SK-MEL-5 (cell line): ENCODE measurements around the gene MGLL. TPM values are rescaled to one million over a fixed set of nuclear protein-coding genes. Genes with fewer than 3 reads are reported as not detected.

Source experiments
- DNase-seq: peaks from one replicate; pipeline ENCODE4 v3.0.0-alpha.2; 2016; ENCODE audit warnings: low read depth, low spot score
- in situ Hi-C: cut with HindIII; loops from 2 replicates; pipeline ENCODE4 v1.10.0; 2016; ENCODE audit warnings: low sequenced_read_pairs, high pct_unique_total_duplicates, low pct_unique_long_range_greater_than_20kb
- total RNA-seq: library from RNA; depleted of rRNA; stranded (reverse); fragments of >200 nt; shearing (Covaris generic); gene quantifications from 2 replicates; pipeline ENCODE4 v1.2.3, GENCODE V29; 2014

Gene MGLL
- total RNA-seq, 1 experiment from 2014 or later, result 3.2 TPM

DNA sequence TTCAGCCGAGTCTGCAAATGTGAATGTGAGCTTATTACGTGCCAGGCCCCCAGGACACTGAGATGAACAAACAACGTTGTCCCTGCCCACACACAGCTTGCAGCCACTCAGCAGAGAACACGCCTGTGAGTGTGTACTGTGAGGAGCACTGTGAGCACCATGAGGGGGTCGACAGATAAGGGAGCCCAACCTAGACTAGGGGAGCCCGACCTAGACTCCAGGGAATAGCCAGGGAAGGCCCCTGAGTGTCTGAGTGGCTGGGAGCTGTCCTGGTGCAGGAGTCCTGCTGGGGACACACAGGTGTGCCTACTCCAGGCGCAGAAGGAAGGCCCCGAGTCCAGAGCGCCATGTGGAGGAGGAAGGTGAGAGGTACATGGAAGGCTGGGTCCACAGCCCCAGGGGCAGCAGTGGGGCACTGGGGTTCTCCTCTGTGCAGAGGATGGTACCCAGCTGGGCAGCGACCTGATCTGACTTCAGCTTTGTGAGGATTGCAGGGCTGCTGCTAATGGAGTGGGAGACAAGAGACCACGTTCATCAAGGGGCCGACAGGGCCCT, 36.5 kb downstream of the MGLL start:
- in situ Hi-C loops, result no loop called here
- DNase-seq, result no peak

DNA sequence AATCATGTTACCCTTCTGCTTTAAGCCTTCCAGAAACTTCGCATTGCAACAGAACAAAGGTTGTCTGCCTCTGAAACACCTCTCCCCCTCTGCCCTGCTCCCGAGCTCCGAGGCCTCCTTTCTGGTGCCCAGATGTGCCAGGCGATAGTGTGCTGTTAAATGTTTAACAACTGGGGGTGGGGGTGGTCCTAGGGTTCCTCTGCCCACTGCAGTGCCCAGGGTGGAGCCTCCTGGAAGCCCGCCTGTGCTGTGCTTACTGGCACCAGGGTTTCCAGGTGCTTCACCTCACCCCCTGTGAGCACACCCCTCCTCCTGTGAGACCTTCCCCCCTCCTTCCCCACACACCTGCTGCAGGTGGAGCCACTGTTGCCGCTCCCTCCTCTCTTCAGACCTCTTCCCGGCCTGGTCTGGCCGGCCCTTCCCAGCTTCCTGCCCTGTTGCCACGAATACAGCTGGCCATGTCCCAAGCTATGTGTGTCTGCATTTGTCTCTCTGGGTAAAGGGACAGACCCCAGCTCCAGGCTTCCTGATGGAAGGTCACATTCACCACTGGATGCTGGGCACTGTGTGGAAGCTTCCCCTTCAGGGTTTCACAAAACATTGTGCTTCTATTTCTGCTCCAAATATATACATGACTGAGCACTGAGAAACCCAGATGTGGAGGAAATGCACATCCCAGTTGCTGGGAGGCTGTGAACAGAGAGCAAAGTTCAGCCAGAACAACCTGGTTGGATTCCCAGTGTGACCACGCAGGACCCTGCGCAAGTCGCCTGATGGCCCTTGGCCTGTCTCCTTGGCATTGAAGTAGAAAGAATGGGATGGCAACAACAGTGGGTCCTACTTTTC, 37.2 kb downstream of the MGLL start:
- no peak for DNase-seq
- in situ Hi-C loops, result no loop called here

DNA sequence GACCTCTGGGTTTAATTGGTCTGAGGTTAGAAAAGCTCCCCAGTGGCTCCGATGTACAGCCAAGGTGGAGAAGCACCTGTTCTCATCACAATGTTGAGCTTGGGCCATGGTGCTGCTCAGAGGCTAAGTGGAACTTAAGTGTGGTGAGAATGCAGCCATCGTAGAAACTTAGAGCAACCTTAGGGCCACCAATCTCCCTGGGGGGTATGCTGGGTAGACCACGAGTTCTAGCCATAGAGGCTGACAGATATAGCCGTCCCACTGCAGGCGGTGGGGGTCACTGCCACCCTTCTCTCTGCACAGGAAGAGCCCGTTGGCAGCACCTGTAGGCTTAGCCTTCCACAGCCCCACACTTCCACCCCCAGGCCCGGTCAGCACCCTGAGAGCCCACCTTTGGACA, 38.0 kb downstream of the MGLL start:
- in situ Hi-C loops, result no loop called here
- no peak for DNase-seq

DNA sequence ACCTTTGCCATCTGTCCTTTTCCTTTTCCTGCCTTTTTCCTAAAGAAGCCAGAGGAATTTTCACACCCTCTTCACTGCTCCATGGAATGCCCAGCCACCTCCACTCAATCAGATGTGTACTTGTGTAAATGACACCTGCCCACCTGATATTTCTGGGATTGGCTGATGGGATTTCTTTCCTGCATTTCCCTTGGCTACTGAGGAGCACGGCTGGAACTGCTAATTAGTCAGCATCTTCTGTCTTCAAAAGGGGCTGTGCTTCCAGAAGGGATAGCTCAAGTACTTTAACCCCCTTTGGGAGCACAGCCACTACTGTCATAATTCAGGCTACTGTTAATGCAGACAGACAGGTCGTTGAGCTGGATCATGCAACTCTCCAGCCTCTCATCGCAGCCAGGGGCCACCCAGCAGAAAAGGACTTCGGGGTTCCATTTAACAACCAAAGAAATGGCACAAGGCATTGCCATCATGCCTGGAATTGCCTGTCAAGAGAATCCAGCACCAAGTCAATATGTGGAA, 38.6 kb downstream of the MGLL start:
- in situ Hi-C loops, result no loop called here
- no peak for DNase-seq

DNA sequence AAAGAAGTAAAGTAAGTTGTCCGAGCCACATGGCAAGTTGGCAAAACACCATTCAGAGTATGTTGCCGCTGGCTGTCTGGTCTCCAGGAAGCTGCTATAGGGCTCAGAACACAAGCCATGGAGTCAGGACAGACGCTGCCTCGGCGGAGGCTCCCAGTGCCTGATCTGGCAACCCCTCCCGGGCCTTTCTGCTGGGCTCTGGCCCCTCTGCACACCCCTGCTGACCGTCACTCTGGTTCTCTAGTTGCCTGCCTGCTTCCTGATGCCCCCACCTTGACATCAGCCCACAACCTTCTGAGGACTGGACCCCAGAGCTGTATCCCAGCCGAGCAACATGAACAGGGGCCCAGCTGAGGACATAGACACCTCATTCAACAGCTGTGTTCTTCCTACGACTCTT, 39.1 kb downstream of the MGLL start:
- no peak for DNase-seq
- in situ Hi-C loops, result no loop called here

DNA sequence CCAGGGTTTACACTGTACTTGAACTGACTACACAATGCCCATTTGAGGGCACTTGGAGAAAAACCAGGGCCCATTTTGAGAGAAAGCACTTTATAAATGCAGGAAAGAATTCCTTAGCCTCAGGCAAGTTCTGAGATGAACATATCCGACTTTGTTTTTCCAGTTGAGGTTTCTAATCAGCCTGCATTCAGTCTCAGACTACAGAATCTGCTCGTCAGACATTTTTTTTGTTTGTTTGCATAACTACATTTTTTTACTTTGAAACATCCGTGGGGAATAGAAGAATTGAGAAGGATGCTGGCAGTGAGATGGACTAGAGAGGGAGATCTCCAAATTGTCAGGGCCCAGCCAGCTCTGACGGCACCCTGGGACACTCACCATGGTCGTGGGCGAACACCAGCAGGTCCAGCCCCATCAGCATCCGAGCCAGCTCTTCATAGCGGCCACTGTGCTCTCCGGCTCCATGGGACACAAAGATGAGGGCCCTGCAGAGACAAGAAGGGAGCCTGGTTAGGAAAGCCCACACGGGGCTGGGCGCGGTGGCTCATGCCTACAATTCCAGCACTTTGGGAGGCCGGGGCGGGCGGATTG, 40.8 kb downstream of the MGLL start:
- in situ Hi-C loops, result no loop called here
- DNase-seq, result peak; percentile 85

DNA sequence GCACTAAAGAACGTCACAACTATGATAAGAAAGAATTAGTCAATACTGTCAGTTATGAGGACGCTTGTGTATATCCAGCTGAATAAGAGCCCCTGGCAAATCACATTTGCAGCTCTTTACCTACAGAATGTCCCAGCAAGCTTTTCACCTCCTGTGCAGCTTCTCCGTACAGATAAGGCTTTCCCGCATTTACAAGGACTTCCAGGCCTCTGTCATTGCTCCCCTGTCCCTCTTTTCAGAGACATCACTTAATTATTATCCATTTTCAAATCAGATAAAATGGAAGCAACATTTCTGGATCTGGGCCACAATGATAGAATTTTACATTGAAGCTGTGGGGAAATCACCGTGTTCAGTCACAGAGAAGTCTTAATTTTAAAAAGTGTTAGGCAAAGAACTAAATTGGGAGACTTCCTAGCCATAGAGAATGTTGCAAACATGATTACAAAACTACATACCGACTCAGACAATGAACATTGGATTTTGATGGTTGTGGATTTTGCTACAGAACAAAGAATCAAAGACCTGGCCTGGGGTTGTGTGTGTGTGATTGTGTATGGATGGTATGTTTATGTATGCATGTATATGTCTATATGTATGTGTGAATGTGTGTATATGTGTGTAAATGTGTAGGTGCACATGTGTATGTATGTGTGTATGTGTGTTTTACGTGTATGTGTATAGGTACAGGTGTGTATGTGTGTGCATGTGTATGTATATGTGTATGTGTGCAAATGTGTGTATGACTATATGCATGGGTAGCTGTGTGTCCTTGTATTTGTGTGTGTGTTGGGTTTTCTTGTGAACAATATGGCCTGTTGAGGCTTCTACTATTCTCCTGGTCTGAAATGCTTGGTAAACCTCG, 41.5 kb downstream of the MGLL start:
- in situ Hi-C loops, result no loop called here
- DNase-seq, result no peak

DNA sequence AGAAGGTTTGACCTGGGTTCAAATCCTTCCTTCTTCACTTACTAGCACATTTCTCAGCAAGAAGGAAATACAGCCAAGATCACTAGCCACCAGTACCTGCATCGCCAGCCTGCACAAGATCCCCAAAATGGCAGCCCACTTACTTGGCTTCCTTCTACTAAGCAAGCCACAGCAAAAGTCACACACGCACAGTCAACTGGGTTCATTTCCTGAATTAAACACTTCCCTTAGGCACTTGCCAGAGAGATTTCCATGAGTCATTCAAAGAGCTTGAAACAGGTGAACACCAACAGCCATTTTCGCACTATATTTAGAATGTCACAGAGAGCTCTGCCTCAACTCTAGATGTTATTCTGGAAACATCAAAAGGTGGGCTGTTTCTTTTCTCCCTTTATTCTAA, 42.6 kb downstream of the MGLL start:
- in situ Hi-C loops, result no loop called here
- DNase-seq, result peak; percentile 19

DNA sequence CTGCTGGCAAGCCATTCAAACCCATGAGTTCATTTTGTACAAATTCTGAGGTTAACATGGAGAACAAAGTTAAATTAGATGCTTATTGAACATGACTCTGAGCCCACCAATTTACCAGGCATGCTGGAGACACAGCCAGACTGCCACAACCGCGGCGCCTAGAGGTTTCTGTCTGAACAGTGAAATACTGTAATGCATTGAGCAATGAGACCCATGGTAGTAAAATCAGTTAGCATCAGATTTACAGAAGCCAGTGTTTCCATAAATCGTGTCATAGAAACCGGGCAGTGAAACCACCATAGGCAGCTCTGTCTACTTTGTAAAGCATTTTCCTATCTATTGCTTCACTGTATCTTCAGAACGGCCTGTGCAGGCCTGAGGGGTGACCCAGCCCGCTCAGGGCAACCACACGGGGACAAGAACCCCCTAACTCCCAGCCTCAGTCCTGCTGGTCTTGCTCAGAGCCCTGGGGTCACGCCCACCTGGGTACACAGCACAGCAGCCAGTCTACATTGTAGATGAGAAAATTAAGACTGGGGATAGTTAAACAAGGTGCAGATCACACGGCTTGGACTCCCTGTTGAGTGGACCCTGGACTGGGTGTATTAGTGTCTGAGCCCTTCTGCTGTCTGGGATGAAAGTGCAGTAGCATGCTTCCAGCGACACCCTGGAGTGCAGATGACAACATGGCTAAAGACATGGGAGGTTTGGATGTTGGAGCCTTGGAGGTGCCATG, 44.2 kb downstream of the MGLL start:
- DNase-seq, result no peak
- in situ Hi-C loops, result no loop called here

DNA sequence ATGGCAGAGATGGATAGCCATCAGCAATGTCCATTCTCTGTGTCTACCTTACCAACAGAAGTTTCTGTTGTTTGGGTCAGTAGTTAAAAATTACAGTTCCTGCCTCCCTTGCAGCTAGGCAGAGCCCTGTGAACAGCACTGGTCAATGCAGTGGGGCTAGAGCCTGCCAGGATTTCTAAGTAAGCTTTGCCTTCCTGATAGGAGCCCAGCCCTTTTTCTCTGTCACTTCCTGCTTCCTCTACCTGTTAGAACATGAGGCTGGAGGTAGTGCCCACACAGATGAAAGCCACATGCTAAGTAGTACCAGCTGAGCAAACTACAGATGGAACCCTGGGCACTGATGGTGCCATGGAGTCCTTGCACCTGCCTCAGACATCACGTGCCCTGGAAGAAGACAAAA, 45.0 kb downstream of the MGLL start:
- in situ Hi-C loops, result no loop called here

DNA sequence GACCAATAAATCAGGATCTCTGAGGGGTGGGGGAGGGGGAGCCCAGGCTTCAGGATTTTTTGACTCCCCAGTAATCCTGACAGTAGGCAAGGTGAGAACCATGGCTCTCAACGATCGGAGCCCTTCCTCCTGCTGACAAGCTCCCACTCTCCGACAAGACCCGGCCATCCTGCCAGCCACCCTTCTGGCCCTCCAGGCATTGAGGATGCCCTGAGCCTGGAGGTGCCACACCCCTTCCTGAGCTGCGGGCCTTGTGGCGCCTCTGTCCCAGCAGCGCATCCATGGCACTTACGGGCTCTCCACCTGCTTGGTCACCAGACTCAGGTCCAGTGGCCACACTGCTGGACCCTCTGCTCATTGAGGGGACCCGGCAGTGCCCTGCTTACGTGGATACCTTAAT, 46.0 kb downstream of the MGLL start:
- no peak for DNase-seq

More for the DNA sequence above, 45.0 kb downstream of the MGLL start:
- no peak for DNase-seq

DNA sequence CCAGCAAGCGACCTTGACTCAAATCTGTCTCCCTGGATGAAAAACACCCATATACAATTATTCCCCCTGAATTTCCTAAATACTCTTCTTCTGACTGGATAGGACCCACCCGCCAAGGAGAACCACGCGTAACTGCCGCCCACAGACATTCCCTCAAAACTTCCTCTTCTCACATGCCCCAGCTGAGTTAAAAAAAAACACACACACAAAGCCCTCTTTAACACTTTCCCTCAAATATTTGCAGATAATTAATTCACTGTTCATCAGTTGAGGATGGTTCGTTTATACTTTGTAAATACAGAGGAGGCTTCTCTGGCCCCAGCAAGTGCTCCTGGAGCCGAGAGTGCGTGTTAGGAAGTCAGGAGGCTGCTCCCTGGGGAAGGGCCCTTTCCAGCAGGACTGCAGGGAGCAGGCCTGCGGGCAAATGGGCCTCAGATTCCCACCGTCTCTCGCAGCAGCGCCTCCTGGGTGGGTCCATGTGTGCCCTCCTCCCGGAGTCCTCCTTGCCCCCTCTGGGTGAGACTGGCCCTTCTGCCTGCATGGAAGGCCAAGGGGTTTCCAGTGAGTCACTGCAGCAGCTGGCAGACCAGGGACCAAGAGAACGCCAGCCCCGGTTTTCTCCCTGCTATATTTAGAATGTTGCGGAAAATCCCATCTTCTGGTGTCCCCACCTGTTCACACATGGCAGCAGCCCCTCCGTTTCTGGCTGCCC, 46.8 kb downstream of the MGLL start:
- peak; percentile 99 for DNase-seq
- in situ Hi-C loops, result no loop called here

More for the DNA sequence above, 46.0 kb downstream of the MGLL start:
- in situ Hi-C loops, result no loop called here

DNA sequence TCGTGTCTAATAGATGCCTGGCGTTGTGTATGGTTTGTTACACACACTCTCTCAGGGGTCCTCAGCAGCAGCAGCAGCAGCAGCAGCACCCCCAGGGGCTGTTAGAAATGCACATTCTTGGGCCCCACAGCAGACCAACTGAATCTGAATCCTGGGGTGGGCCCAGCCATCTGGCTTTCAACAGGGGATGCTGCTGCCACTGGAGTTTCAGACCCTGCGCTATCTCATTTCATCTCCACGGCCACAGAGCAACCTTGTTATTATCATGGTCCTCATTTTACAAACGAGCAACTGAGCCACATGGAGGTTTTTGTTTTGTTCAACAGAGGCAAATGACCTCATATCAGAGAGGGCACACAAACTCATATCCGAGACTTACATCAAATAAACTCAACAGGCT, 47.7 kb downstream of the MGLL start:
- DNase-seq, result no peak
- in situ Hi-C loops, result no loop called here

DNA sequence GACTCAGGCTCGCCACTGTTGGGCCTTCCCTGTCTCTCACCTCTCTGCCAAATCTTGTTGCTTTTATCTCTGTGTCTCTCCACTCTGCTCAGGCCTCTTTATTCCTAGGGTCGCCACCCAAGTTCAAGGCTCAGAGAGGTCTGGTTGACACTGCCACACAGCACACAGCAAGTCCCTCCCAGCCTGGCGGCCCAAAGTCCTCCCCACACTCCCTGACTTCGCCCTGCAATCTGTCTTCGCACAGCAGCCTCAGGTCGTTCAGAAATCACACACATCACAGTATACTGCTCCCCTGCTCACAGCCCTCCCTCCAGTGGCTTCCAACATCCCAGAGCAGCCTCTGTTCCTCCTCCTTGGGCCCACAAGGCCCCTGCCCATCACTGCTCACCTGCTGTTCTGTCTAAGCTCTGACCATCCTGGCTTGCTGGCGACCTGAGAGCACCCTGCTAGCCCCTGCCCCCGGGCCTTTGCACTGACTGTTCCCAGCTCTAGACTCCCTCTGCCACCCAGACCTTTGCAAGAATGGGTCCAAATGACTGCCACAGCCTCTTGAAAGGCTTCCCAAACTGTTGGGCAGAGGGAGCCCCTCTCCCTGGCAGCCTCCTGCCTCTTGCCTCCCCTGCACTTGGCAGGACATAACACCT, 48.4 kb downstream of the MGLL start:
- no peak for DNase-seq
- in situ Hi-C loops, result no loop called here

DNA sequence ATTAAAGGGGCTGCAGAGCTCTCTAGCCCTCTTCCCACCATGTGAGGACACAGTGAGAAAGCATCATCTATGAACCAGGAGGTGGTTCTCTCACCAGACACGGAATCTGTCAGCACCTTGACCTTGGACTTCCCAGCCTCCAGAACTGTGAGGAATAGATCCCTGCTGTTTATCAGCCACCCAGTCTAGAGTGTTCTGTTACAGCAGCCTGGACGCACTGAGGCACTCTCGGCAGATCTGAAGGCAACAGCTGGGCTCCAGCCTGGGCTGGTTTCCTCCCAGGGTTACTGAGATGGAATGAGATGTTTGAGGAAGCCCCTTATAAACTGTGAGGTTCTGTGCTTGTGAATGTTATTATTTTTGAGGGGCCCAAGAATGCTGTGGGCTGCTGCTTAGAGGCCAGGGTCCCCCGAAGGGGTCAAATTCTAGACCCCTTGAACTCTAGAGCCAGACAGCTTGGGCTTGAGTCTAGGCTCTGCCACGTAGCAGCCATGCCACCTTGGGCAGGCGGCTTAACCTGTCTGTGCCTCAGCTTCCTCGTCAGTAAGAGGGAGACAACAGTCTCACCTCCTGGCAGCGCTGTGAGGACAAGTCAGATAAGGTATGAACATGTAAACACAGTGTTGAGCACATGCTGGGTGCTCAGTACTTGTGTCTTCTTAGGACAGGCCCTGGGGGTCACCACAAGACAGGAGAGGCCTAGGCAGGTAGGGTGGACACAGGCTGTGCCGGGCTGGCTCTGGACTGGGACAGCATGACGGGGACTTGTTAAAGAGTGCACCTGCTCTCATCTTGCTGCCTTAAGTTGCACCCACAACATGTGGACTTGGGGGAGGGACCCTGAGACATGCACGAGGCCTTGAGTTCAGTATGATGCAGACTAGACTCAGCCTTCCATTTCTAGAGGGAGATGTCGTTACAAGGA, 49.2 kb downstream of the MGLL start:
- in situ Hi-C loops, result no loop called here
- no peak for DNase-seq
